Measurements from ENCODE around the gene EHMT1. TPM values are rescaled to one million over a fixed set of nuclear protein-coding genes. Genes with fewer than 3 reads are reported as not detected.

EHMT1 gene
- total and polyA plus RNA-seq, 2 of the 13 experiments (the other 11 are each of a cell fraction or from before 2014, with no cell fraction given): 23.0 to 27.1 TPM

DNA sequence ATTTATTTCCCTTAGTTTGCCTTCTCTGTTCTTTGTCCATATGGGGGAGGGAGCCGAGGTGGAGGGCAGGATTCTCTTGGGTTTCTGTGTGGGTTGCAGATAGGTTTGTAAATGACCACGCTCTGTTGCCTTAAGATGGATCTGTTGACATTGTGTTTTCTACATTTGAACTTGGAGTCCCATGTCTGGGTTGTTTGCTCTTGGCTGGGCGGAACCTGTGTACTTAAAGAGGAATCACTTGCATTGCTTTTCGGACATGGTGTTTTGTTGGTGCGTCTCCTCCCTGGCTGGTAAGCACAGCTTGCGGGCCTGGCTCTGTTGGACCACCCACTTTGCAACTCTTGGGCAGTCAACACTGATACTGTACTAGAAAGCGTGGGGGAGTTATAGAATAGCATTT is 45.9 kb downstream of the EHMT1 start (continued):
- TF ChIP-seq, protein P1, sequence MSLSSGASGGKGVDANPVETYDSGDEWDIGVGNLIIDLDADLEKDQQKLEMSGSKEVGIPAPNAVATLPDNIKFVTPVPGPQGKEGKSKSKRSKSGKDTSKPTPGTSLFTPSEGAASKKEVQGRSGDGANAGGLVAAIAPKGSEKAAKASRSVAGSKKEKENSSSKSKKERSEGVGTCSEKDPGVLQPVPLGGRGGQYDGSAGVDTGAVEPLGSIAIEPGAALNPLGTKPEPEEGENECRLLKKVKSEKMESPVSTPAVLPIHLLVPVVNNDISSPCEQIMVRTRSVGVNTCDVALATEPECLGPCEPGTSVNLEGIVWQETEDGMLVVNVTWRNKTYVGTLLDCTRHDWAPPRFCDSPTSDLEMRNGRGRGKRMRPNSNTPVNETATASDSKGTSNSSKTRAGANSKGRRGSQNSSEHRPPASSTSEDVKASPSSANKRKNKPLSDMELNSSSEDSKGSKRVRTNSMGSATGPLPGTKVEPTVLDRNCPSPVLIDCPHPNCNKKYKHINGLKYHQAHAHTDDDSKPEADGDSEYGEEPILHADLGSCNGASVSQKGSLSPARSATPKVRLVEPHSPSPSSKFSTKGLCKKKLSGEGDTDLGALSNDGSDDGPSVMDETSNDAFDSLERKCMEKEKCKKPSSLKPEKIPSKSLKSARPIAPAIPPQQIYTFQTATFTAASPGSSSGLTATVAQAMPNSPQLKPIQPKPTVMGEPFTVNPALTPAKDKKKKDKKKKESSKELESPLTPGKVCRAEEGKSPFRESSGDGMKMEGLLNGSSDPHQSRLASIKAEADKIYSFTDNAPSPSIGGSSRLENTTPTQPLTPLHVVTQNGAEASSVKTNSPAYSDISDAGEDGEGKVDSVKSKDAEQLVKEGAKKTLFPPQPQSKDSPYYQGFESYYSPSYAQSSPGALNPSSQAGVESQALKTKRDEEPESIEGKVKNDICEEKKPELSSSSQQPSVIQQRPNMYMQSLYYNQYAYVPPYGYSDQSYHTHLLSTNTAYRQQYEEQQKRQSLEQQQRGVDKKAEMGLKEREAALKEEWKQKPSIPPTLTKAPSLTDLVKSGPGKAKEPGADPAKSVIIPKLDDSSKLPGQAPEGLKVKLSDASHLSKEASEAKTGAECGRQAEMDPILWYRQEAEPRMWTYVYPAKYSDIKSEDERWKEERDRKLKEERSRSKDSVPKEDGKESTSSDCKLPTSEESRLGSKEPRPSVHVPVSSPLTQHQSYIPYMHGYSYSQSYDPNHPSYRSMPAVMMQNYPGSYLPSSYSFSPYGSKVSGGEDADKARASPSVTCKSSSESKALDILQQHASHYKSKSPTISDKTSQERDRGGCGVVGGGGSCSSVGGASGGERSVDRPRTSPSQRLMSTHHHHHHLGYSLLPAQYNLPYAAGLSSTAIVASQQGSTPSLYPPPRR (CRISPR knock-in tag; IDR thresholded peaks at IDR 0.05; ENCODE audit: borderline replicate concordance): no peak
- TF ChIP-seq, protein P2, sequence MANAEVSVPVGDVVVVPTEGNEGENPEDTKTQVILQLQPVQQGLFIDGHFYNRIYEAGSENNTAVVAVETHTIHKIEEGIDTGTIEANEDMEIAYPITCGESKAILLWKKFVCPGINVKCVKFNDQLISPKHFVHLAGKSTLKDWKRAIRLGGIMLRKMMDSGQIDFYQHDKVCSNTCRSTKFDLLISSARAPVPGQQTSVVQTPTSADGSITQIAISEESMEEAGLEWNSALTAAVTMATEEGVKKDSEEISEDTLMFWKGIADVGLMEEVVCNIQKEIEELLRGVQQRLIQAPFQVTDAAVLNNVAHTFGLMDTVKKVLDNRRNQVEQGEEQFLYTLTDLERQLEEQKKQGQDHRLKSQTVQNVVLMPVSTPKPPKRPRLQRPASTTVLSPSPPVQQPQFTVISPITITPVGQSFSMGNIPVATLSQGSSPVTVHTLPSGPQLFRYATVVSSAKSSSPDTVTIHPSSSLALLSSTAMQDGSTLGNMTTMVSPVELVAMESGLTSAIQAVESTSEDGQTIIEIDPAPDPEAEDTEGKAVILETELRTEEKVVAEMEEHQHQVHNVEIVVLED (CRISPR knock-in tag; IDR thresholded peaks at IDR 0.05; ENCODE audit: borderline replicate concordance): no peak
- 0 out of 2 replicates have a peak, but pooled peaks have one; percentile 16 for TF ChIP-seq ZNF331 (CRISPR knock-in tag; IDR thresholded peaks at IDR 0.05)
- TF ChIP-seq NR2F1 (CRISPR knock-in tag; IDR thresholded peaks at IDR 0.05): no peak
- TF ChIP-seq, protein P3, sequence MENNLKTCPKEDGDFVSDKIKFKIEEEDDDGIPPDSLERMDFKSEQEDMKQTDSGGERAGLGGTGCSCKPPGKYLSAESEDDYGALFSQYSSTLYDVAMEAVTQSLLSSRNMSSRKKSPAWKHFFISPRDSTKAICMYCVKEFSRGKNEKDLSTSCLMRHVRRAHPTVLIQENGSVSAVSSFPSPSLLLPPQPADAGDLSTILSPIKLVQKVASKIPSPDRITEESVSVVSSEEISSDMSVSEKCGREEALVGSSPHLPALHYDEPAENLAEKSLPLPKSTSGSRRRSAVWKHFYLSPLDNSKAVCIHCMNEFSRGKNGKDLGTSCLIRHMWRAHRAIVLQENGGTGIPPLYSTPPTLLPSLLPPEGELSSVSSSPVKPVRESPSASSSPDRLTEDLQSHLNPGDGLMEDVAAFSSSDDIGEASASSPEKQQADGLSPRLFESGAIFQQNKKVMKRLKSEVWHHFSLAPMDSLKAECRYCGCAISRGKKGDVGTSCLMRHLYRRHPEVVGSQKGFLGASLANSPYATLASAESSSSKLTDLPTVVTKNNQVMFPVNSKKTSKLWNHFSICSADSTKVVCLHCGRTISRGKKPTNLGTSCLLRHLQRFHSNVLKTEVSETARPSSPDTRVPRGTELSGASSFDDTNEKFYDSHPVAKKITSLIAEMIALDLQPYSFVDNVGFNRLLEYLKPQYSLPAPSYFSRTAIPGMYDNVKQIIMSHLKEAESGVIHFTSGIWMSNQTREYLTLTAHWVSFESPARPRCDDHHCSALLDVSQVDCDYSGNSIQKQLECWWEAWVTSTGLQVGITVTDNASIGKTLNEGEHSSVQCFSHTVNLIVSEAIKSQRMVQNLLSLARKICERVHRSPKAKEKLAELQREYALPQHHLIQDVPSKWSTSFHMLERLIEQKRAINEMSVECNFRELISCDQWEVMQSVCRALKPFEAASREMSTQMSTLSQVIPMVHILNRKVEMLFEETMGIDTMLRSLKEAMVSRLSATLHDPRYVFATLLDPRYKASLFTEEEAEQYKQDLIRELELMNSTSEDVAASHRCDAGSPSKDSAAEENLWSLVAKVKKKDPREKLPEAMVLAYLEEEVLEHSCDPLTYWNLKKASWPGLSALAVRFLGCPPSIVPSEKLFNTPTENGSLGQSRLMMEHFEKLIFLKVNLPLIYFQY (CRISPR knock-in tag; IDR thresholded peaks at IDR 0.05; ENCODE audit: borderline replicate concordance): peak; percentile 45; the same call in 1 of the 2 replicates
- no peak for TF ChIP-seq ZNF713 (CRISPR knock-in tag; IDR thresholded peaks at IDR 0.05)
- TF ChIP-seq, protein P4, sequence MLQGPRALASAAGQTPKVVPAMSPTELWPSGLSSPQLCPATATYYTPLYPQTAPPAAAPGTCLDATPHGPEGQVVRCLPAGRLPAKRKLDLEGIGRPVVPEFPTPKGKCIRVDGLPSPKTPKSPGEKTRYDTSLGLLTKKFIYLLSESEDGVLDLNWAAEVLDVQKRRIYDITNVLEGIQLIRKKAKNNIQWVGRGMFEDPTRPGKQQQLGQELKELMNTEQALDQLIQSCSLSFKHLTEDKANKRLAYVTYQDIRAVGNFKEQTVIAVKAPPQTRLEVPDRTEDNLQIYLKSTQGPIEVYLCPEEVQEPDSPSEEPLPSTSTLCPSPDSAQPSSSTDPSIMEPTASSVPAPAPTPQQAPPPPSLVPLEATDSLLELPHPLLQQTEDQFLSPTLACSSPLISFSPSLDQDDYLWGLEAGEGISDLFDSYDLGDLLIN (CRISPR knock-in tag; IDR thresholded peaks at IDR 0.05; ENCODE audit: borderline replicate concordance): no peak
- TF ChIP-seq, protein P5, sequence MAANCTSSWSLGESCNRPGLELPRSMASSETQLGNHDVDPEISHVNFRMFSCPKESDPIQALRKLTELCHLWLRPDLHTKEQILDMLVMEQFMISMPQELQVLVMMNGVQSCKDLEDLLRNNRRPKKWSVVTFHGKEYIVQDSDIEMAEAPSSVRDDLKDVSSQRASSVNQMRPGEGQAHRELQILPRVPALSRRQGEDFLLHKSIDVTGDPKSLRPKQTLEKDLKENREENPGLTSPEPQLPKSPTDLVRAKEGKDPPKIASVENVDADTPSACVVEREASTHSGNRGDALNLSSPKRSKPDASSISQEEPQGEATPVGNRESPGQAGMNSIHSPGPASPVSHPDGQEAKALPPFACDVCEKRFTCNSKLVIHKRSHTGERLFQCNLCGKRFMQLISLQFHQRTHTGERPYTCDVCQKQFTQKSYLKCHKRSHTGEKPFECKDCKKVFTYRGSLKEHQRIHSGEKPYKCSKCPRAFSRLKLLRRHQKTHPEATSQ (CRISPR knock-in tag; IDR thresholded peaks at IDR 0.05; ENCODE audit: borderline replicate concordance): no peak
- TF ChIP-seq, protein P6, sequence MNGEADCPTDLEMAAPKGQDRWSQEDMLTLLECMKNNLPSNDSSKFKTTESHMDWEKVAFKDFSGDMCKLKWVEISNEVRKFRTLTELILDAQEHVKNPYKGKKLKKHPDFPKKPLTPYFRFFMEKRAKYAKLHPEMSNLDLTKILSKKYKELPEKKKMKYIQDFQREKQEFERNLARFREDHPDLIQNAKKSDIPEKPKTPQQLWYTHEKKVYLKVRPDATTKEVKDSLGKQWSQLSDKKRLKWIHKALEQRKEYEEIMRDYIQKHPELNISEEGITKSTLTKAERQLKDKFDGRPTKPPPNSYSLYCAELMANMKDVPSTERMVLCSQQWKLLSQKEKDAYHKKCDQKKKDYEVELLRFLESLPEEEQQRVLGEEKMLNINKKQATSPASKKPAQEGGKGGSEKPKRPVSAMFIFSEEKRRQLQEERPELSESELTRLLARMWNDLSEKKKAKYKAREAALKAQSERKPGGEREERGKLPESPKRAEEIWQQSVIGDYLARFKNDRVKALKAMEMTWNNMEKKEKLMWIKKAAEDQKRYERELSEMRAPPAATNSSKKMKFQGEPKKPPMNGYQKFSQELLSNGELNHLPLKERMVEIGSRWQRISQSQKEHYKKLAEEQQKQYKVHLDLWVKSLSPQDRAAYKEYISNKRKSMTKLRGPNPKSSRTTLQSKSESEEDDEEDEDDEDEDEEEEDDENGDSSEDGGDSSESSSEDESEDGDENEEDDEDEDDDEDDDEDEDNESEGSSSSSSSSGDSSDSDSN (CRISPR knock-in tag; IDR thresholded peaks at IDR 0.05): no peak
- no peak for TF ChIP-seq ZNF446 (CRISPR knock-in tag; IDR thresholded peaks at IDR 0.05)
- peak; percentile 26; the same call in 1 of the 2 replicates for TF ChIP-seq FOSL2 (CRISPR knock-in tag; IDR thresholded peaks at IDR 0.05)
- peak; percentile 36; the same call in 1 of the 2 replicates for TF ChIP-seq ZMYM4 (CRISPR knock-in tag; IDR thresholded peaks at IDR 0.05)
- no peak for TF ChIP-seq ZNF83 (CRISPR knock-in tag; IDR thresholded peaks at IDR 0.05; ENCODE audit: borderline replicate concordance)

All from HepG2 (cell line).